IMR-90 (cell line): Measurements from ENCODE around the gene PTGR3. TPM values are rescaled to one million over a fixed set of nuclear protein-coding genes. Genes with fewer than 3 reads are reported as not detected.
A peak's percentile ranks its signal among the peaks of the same experiment; 100 is the strongest.

Experiments used
- ATAC-seq: fragments of 200-7000 bp; cut with Tn5 transposase; 2 replicates; pipeline ENCODE4 v1.9.1; 2020; ENCODE audit warnings: low read depth, mild to moderate bottlenecking, moderate library complexity
- BruUV-seq: library from RNA; stranded (reverse); fragments of 400-500 nt; replicated peaks from 2 replicates; lab custom pipeline; 2021; lab: Mats Ljungman, UMichigan
- CTCF ChIA-PET: fragments of 300-600 bp; formaldehyde crosslinking; extraction: SDS; loops from one replicate; lab custom pipeline; 2021; ENCODE audit warnings: antibody characterized with exemption; lab: Yijun Ruan, JAX
- POLR2A ChIA-PET: fragments of 300-600 bp; sonication (Branson Sonifier 250); formaldehyde crosslinking; loops from one replicate; lab custom pipeline; 2022; ENCODE audit warnings: antibody characterized with exemption; ENCODE audit not compliant: unreplicated experiment; lab: Charles Lee
- DNase-seq: peaks from one replicate; pipeline ENCODE4 v3.0.0; 2013
- H2AFZ ChIP-seq: replicated peaks from 2 replicates; pipeline ENCODE3; 2013; ENCODE audit warnings: low read length, mild to moderate bottlenecking; ENCODE audit not compliant: poor library complexity
- H2AK5ac ChIP-seq: 2 replicates; pipeline ENCODE4 v1.6.1; 2013; ENCODE audit warnings: low read depth, low read length, inconsistent platforms
- H2AK9ac ChIP-seq: replicated peaks from 2 replicates; pipeline ENCODE3; 2013; ENCODE audit warnings: mild to moderate bottlenecking, low read depth, low read length, moderate library complexity; ENCODE audit not compliant: poor library complexity
- H2BK120ac ChIP-seq: 2 replicates; pipeline ENCODE4 v1.6.1; 2013; ENCODE audit warnings: low read depth, low read length, inconsistent platforms
- H2BK15ac ChIP-seq: 3 replicates; pipeline ENCODE4 v1.6.1; 2013; ENCODE audit warnings: low read depth, low read length, inconsistent platforms
- H2BK20ac ChIP-seq: 2 replicates; pipeline ENCODE4 v1.6.1; 2013; ENCODE audit warnings: low read depth, mild to moderate bottlenecking, inconsistent platforms, low read length, moderate library complexity
- H2BK5ac ChIP-seq: 2 replicates; pipeline ENCODE4 v1.6.1; 2013; ENCODE audit warnings: mild to moderate bottlenecking, low read depth, low read length, inconsistent platforms; ENCODE audit not compliant: poor library complexity, severe bottlenecking
- H3K14ac ChIP-seq: replicated peaks from 2 replicates; pipeline ENCODE4 v1.6.1; 2013; ENCODE audit warnings: low read depth, low read length, inconsistent platforms
- H3K18ac ChIP-seq: 2 replicates; pipeline ENCODE4 v1.6.1; 2013; ENCODE audit warnings: low read depth, low read length, control low read depth
- H3K23ac ChIP-seq: 2 replicates; pipeline ENCODE4 v1.6.1; 2013; ENCODE audit warnings: low read depth, low read length, inconsistent platforms
- H3K27ac ChIP-seq: 2 replicates; pipeline ENCODE4 v1.5.1; 2013; ENCODE audit warnings: mild to moderate bottlenecking, control low read depth, low read length; ENCODE audit not compliant: insufficient read depth
- H3K27me3 ChIP-seq: 2 replicates; pipeline ENCODE4 v1.6.1; 2013; ENCODE audit warnings: low read length; ENCODE audit not compliant: control insufficient read depth, insufficient read depth
- H3K36me3 ChIP-seq: 2 replicates; pipeline ENCODE4 v1.6.1; 2013; ENCODE audit warnings: low read length, mixed read lengths; ENCODE audit not compliant: control insufficient read depth, insufficient read depth
- H3K4ac ChIP-seq: 2 replicates; pipeline ENCODE4 v1.6.1; 2013; ENCODE audit warnings: low read depth, low read length, inconsistent platforms
- H3K4me1 ChIP-seq: 2 replicates; pipeline ENCODE4 v1.6.1; 2013; ENCODE audit warnings: low read length, mixed read lengths; ENCODE audit not compliant: control insufficient read depth, insufficient read depth
- H3K4me2 ChIP-seq: 2 replicates; pipeline ENCODE4 v1.6.1; 2013; ENCODE audit warnings: low read depth, mild to moderate bottlenecking, control low read depth, low read length, moderate library complexity
- H3K4me3 ChIP-seq: 2 replicates; pipeline ENCODE4 v1.5.1; 2013; ENCODE audit warnings: low read depth, mild to moderate bottlenecking, control low read depth, low read length, moderate library complexity; ENCODE audit not compliant: insufficient read depth
- H3K56ac ChIP-seq: 2 replicates; pipeline ENCODE4 v1.6.1; 2013; ENCODE audit warnings: low read length, inconsistent platforms; ENCODE audit not compliant: insufficient read depth; ENCODE audit errors: extremely low read depth
- H3K79me1 ChIP-seq, 2 experiments: 2 replicates each; pipeline ENCODE4 v1.6.1; 2013; ENCODE audit warnings: low read length in 2 of 2, inconsistent platforms in 1 of 2, low read depth in 1 of 2
- H3K9ac ChIP-seq: 2 replicates; pipeline ENCODE4 v1.6.1; 2013; ENCODE audit warnings: low read depth, low read length, control low read depth
- H3K9me1 ChIP-seq: 2 replicates; pipeline ENCODE4 v1.6.1; 2013; ENCODE audit warnings: low read length, inconsistent platforms; ENCODE audit not compliant: insufficient read depth
- H3K9me3 ChIP-seq: 2 replicates; pipeline ENCODE4 v1.6.1; 2013; ENCODE audit warnings: low read length; ENCODE audit not compliant: control insufficient read depth, insufficient read depth
- H4K20me1 ChIP-seq: 2 replicates; pipeline ENCODE4 v1.6.1; 2013; ENCODE audit warnings: low read length, inconsistent platforms; ENCODE audit not compliant: insufficient read depth
- H4K5ac ChIP-seq: 2 replicates; pipeline ENCODE4 v1.6.1; 2013; ENCODE audit warnings: mild to moderate bottlenecking, low read depth, low read length, control low read depth
- H4K8ac ChIP-seq, 2 experiments: 2 replicates each; pipeline ENCODE4 v1.6.1; 2013; ENCODE audit warnings: low read depth in 2 of 2, low read length in 2 of 2, control low read depth in 1 of 2, inconsistent platforms in 1 of 2
- H4K91ac ChIP-seq: 2 replicates; pipeline ENCODE4 v1.6.1; 2013; ENCODE audit warnings: low read depth, low read length, inconsistent platforms; ENCODE audit not compliant: insufficient read depth
- BHLHE40 ChIP-seq: fragments of 150-350 bp; IDR thresholded peaks from 2 replicates; pipeline ENCODE4 v1.6.1; 2016; ENCODE audit warnings: mild to moderate bottlenecking, low read depth, low read length
- CEBPB ChIP-seq: IDR thresholded peaks from 2 replicates; pipeline ENCODE4 v1.6.1; 2012; ENCODE audit warnings: low read depth, low read length, improper control_type of control experiment
- CHD1 ChIP-seq: IDR thresholded peaks from 2 replicates; pipeline ENCODE4 v1.6.1; 2012; ENCODE audit warnings: low read depth, low read length, improper control_type of control experiment
- FOS ChIP-seq: fragments of 150-350 bp; IDR thresholded peaks from 2 replicates; pipeline ENCODE4 v1.6.1; 2016; ENCODE audit warnings: low read depth, low read length
- MAFK ChIP-seq: IDR thresholded peaks from 2 replicates; pipeline ENCODE4 v1.6.1; 2012; ENCODE audit warnings: low read depth, low read length, improper control_type of control experiment
- MAZ ChIP-seq: IDR thresholded peaks from 2 replicates; pipeline ENCODE4 v1.6.1; 2012; ENCODE audit warnings: low read depth, mild to moderate bottlenecking, low read length, improper control_type of control experiment, moderate library complexity, borderline replicate concordance
- NFE2L2 ChIP-seq: fragments of 150-350 bp; IDR thresholded peaks from 2 replicates; pipeline ENCODE4 v1.6.1; 2016; ENCODE audit warnings: low read depth, mild to moderate bottlenecking, low read length
- POLR2A ChIP-seq: IDR thresholded peaks from 2 replicates; pipeline ENCODE4 v1.6.1; 2012; ENCODE audit warnings: mild to moderate bottlenecking, low read depth, low read length
- RAD21 ChIP-seq: IDR thresholded peaks from 2 replicates; pipeline ENCODE4 v1.6.1; 2012; ENCODE audit warnings: low read length, improper control_type of control experiment
- RCOR1 ChIP-seq: IDR thresholded peaks from 2 replicates; pipeline ENCODE4 v1.6.1; 2012; ENCODE audit warnings: mild to moderate bottlenecking, low read length, improper control_type of control experiment; ENCODE audit not compliant: insufficient replicate concordance
- USF2 ChIP-seq: fragments of 150-350 bp; IDR thresholded peaks from 2 replicates; pipeline ENCODE4 v1.6.1; 2017; ENCODE audit warnings: mild to moderate bottlenecking, antibody characterized with exemption, low read length, low read depth
- WGBS, 2 experiments: methylation state at CpG; one replicate each; pipeline versions ENCODE4 v1.1.5 to v1.1.7; 2013; ENCODE audit warnings: missing lambda C conversion rate in 2 of 2; ENCODE audit not compliant: insufficient read length in 1 of 2; ENCODE audit errors: extremely low coverage in 2 of 2; 5-methylcytosine and 5-hydroxymethylcytosine counted together
- dilution Hi-C: fragments of 300-500 bp; cut with HindIII; formaldehyde crosslinking; loops from one replicate; pipeline ENCODE4 v1.14.3; 2018; ENCODE audit warnings: low sequenced_read_pairs; ENCODE audit not compliant: unreplicated experiment
- in situ Hi-C: fragments of 300-500 bp; cut with MboI; formaldehyde crosslinking; loops from 3 replicates; pipeline ENCODE4 v1.14.3; 2019; ENCODE audit warnings: low sequenced_read_pairs, inconsistent platforms, mixed read lengths
- intact Hi-C: fragments of 100-400 bp; cut with micrococcal nuclease; formaldehyde crosslinking; loops from 2 replicates; pipeline ENCODE4 v1.10.0; 2022
- polyA plus RNA-seq, 3 experiments: library from polyadenylated mRNA; depleted of rRNA; stranded (reverse); fragments of >200 nt; gene quantifications; 2 replicates each; pipeline ENCODE4 v1.2.3, GENCODE V29; 2012; ENCODE audit warnings: low replicate concordance in 1 of 3
- total RNA-seq: library from RNA; depleted of rRNA; stranded (reverse); fragments of >200 nt; gene quantifications from 2 replicates; pipeline ENCODE4 v1.2.3, GENCODE V29; 2012
- TF ChIP-seq, protein P1 (sequence below): conservative IDR thresholded peaks from 2 replicates; pipeline ENCODE4 v1.5.1; 2012; ENCODE audit warnings: mild to moderate bottlenecking, low read depth, low read length, improper control_type of control experiment
- TF ChIP-seq, protein P2 (sequence below): fragments of 150-350 bp; IDR thresholded peaks from 2 replicates; pipeline ENCODE4 v1.6.1; 2016; ENCODE audit warnings: low read depth, mild to moderate bottlenecking, low read length, moderate library complexity, borderline replicate concordance

Gene PTGR3
- total and polyA plus RNA-seq, 2 of the 4 experiments (the other 2 are of a cell fraction), result 16.1 to 26.4 TPM

GRCh38 chr18:75231053-75231406 is 22.1 kb upstream of the PTGR3 start:
- in situ Hi-C loops (no loop called here), intact Hi-C loops (no loop called here), dilution Hi-C loops (no loop called here)
- Histone ChIP-seq H3K4me1 (peaks cover 7% of the 10 kb centered on the region), H2BK15ac (no peak overlapping the region), H4K91ac (no peak overlapping the region), H3K56ac (no peak overlapping the region), H3K27ac (no peak overlapping the region), H3K4ac (no peak overlapping the region; the same call in 1 of the 2 replicates), H3K23ac (no peak overlapping the region), H2AK9ac (no peak overlapping the region), H3K4me2 (no peak overlapping the region), H3K27me3 (no peaks in the 10 kb centered on the region), H3K14ac (0 out of 2 replicates have a peak overlapping the region, but pooled peaks have one; percentile 40), H3K36me3 (peaks cover 6% of the 10 kb centered on the region; the same call in 1 of the 2 replicates), H3K18ac (no peak overlapping the region), H4K5ac (no peak overlapping the region), H2BK120ac (no peak overlapping the region), H3K9ac (no peak overlapping the region), H2BK5ac (no peak overlapping the region), H3K9me1 (peaks cover 15% of the 10 kb centered on the region), H3K4me3 (no peak overlapping the region), H4K20me1 (peaks cover 3% of the 10 kb centered on the region; the same call in 1 of the 2 replicates), H4K8ac (no peak overlapping the region; a peak in 1 of 4 replicates), H2AFZ (no peak overlapping the region), H3K79me1 (peaks cover 30 to 63% of the 10 kb centered on the region in 2 experiments), H3K9me3 (no peaks in the 10 kb centered on the region), H2AK5ac (no peak overlapping the region; the same call in 1 of the 2 replicates), H2BK20ac (no peak overlapping the region)
- CTCF ChIA-PET, result no interaction called here
- TF ChIP-seq USF2 (no peak), RCOR1 (no peak), CEBPB (no peak), POLR2A (no peak), FOS (no peak), NFE2L2 (no peak), BHLHE40 (no peak), CHD1 (no peak), MAZ (no peak), MAFK (no peak), RAD21 (no peak)
- TF ChIP-seq, protein P1, sequence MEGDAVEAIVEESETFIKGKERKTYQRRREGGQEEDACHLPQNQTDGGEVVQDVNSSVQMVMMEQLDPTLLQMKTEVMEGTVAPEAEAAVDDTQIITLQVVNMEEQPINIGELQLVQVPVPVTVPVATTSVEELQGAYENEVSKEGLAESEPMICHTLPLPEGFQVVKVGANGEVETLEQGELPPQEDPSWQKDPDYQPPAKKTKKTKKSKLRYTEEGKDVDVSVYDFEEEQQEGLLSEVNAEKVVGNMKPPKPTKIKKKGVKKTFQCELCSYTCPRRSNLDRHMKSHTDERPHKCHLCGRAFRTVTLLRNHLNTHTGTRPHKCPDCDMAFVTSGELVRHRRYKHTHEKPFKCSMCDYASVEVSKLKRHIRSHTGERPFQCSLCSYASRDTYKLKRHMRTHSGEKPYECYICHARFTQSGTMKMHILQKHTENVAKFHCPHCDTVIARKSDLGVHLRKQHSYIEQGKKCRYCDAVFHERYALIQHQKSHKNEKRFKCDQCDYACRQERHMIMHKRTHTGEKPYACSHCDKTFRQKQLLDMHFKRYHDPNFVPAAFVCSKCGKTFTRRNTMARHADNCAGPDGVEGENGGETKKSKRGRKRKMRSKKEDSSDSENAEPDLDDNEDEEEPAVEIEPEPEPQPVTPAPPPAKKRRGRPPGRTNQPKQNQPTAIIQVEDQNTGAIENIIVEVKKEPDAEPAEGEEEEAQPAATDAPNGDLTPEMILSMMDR, result no peak
- TF ChIP-seq, protein P2, sequence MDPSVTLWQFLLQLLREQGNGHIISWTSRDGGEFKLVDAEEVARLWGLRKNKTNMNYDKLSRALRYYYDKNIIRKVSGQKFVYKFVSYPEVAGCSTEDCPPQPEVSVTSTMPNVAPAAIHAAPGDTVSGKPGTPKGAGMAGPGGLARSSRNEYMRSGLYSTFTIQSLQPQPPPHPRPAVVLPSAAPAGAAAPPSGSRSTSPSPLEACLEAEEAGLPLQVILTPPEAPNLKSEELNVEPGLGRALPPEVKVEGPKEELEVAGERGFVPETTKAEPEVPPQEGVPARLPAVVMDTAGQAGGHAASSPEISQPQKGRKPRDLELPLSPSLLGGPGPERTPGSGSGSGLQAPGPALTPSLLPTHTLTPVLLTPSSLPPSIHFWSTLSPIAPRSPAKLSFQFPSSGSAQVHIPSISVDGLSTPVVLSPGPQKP, result no peak
- POLR2A ChIA-PET, result no interaction called here
- WGBS, 2 experiments, result 14% methylated on average over 1 of the region's 5 CpGs; no CpG with 5 or more reads in 1 of the 2 experiments
- ATAC-seq (no peak), DNase-seq (no peak)
- no TSS peak for BruUV-seq
